ENCODE data around the gene TAB2.

The TAB2 gene

DNA sequence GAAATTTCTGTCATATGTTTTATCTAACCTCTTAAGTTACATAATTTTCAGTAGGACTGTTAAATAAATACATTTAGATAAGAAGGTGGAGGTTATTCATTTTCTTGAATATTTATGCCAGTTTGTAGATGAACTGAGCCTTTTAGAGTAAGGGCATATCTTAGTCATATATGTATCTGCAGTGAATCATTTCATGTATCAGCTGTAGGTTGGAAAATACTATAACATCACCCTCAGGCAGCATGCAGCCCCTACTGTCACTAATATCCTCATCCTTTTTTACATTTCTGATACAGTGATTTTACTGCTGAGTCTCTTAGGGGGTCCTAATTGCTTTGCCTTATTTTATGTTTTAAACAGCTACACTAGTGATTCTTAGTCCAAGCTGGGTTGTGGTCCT lies 63.0 kb downstream of the TAB2 start:
- no peak for DNase-seq

DNA sequence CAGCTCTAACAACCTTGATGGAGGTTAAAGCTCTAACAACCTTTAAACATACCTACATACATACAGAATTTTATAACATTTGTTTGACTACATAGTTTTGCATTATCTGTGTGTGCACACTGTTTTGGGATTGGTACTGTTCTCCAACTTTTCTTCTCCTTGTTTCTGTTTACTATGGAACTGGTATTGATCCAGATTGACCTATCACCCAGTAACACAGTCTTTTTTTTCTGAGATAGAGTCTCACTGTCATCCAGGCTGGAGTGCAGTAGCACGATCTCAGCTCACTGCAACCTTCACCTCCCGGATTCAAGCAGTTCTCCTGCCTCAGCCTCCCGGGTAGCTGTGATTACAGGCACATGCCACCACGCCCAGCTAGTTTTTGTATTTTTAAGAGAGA lies 65.9 kb downstream of the TAB2 start:
- DNase-seq, result no peak

DNA sequence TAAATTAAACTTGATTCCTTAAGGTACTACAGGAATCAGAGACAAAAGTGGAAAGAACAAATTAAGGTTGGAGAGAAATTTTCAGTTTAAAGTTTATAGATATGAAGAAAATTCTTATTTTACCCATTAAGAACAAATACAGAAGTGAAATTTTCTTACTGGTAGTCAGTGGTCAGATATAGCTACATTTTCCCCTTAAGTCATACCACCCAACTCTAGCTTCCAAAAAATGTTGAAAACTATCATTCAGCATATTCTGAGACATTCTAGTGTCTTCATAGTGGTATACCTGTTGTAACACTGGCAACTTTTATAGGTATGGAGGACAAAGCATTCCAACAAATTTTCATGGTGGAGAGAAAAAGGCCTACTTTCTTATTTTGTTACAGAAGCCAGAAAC lies 67.0 kb downstream of the TAB2 start:
- no peak for DNase-seq

DNA sequence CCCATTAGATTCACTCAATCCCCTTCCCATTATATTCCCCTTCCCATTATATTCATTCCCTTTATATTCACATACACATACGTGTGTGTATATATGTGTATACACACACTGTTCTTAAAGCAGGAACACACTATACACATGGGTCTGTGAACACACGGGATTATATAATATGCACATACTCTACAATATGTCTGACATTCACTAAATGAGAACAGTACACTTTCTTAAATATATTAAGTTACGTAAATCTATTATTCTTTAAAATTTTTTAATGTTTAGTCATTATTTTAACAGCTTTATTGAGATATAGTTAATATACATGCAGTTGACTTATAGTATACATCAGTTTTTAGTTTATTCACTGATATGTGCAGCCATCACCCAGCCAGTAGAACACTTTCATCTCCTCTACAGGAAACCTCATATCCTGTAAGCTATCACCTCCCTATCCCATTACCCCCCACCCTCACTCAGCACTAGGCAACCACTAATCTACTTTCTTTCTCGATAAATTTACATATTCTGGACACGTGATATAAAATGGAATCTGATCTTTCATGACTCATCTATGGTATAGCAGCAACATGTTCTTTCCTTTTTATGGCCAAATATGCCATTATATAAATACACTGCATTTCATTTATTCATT lies 68.6 kb downstream of the TAB2 start:
- no peak for DNase-seq

DNA sequence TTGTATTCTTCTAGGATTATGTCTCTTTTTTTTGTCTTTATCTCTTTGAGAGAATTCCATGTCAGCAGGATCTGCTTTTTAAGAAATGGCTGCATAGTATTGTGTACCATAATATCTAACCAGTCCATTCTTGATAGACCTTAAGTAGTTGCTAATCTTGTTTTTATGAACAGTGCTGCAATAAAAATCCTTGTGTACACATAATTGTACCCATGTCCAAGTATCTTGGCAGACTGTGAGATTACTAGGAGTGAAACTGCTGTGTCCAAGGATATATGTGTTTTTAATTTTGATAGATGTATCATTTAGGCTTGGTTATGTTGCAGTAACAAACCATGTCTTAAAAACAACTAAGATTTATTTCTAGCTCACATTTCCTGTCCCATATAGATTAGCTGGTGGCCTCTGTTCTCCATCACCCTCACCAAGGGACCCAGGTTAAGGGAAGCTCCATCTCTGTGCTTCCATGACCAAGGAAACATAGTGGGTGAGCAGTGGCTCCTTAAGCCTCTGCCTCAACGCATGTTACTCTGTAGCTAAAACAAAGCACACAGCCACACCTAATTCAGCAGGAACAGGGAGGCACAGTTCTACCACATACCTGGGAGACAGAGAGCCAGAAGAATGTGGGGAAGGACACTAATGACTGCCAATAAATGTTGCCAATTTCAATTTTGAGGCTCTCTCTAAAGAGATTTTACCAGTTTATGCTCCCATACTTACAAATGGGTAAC lies 70.4 kb downstream of the TAB2 start:
- no peak for DNase-seq

DNA sequence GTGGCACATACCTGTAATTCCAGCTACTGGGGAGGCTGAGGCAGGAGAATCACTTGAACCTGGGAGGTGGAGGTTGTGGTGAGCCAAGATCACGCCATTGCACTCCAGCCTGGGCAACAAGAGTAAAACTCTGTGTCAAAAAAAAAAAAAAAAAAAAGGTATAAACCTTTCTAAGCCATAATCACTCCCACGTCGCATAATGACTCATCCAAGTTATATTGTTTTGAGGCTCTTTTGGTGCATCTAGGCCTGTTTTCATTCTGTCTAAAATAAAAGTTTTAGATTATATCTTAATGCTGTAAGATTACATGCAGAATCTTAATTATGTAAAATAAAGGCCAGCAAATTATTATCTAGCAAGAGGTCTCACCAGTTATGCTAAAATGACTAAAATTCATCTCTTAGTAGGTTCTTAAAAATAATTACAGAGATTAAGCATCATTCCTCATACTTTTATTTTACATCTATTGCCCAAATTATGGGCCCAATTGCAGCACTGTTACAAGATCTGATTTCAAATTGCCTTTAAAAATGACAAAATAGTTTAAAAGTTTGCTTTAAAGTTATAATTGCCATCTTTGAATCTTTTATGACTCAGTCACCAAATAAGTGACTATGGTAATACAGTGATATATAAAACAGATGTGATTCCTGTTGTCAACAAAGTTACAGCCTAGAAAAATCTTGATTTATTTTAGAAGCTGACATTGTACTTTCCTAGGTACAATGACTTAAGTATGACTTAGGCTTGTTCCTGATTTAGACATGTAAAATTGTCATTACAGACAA lies 72.2 kb downstream of the TAB2 start:
- no peak for DNase-seq

DNA sequence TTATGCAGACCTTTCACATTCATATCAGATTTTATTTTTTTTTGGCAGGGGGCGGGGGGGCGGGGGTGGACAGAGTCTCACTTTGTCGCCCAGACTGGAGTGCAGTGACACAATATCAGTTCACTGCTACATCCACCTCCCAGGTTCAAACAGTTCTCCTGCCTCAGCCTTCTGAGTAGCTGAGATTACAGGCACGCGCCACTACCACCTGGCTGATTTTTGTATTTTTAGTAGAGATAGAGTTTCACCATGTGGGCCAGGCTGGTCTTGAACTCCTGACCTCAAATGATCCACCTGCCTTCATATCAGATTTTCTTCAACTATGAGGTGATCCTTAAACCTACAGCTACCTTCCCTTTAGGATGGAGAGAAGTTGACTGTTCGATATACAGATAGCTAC lies 74.6 kb downstream of the TAB2 start:
- DNase-seq, result no peak

DNA sequence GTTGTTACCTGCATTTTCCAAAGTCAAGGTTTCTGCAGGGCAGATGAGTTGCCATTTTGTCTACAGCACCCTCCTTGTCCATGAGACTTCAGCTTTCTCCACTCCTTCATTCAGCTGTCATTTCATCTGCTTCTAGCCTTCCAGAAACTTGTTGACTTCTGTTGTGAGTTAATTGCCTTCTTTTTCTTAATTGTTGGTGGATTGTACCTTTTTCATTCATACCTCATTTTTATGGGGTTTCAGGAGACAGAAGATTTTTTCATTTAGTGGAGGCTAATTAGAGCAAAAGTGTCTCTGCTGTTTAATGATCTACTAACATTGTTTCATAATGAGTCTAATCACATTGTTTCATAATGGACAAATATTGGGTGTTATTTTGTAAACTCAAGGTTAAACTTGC lies 75.0 kb downstream of the TAB2 start:
- no peak for DNase-seq

DNA sequence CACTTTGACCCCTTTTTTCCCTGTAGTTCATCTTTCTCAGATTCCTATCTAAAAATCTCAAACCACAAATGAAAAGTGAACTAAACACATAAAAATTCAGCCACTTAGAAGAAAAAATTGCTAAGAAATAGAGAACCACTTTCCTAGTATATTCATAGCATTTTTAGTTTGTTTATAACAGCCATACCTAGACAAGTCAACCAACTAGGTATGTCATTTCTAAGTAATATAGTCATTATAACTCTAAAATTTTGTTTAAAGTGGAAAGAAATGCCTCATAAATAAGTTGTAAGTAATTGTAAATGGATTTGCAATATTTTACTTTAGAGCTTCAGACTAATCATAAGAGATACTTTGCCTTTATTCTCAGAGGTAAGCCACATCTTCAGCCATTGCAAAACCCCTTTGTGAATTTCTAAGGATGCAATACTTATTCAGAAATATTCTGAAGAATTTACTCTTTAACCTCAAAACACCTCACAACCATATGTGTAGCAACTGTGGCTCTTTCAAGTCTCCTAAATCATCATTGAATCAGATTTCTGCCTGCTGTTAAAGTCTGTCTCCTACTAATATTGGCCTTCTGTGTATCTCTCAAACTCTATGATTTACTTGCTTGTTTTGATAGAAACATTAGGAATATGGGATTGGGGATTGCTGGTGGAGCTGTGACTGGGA lies 75.6 kb downstream of the TAB2 start:
- DNase-seq, result no peak

DNA sequence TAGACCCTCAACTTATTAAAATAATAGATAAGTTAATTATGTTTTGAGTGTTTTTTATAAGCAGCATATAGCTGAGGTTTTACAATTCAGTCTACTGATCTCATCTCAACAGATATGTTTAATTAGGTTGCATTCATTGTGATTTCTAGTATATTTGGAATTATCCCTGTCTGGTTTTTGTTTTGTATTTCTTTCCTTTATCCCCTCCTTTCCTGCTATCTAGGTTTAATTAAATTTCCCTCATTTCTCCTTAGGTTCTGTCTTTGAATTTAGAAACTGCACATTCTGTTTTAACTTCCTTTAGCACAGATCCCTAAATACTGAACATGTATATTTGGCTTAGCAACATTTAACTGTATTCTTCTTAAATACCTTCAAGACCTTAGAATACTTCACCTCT lies 77.7 kb downstream of the TAB2 start:
- no peak for DNase-seq

DNA sequence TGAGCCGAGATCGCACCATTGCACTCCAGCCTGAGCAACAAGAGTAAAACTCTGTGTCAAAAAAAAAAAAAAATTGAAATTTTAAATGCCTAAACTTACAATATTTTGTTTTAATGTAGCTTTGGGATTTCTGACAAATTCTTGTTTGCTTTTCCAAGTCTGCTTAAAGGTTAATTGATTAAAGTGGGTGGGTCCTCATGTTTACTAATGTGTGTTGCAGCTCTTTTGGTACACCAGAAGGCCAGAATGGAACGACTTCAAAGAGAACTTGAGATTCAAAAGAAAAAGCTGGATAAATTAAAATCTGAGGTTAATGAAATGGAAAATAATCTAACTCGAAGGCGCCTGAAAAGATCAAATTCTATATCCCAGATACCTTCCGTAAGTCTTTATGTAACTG lies 79.9 kb downstream of the TAB2 start:
- DNase-seq, result no peak

DNA sequence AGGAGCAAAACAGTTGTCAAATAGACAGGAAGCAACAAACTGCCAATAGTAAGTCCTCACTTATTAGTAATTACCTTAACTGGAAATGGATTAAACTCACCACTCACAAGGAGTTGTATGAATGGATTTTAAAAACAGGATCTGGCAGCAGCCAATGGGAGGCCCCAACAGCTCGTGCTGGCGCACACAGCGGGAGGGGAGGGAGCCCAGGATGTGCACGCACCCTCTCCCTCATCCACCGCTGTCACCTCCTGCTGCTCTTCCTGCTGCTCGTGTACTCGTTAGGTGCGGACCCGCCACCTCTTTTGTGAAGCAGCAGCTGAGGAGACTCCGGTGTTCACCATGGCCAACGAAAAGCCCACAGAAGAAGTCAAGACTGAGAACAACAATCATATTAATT lies 82.5 kb downstream of the TAB2 start, which contains the start of gene SUMO4:
Gene SUMO4, plus strand, starts transcription at position 213 of the 400 bp plus-strand sequence. Its CDS starts 130 bp downstream, at position 343.
- DNase-seq, result no peak

DNA sequence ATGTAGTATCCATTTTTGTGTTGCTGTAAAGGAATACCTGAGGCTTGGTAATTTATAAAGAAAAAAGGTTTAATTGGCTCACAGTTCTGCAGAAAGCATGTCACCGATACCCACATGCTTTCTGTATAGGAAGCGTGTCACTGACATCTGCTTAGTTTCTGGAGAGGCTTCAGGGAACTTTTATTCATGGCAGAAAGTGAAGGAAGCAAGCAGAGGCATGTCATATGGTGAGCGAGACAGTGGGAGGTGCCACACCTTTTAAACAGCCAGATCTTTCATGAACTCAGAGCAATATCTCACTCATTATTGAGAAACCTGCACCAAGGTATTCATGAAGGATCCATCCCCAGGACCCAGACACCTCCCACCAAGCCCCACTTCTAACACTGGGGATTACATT lies 86.0 kb downstream of the TAB2 start:
- no peak for DNase-seq

DNA sequence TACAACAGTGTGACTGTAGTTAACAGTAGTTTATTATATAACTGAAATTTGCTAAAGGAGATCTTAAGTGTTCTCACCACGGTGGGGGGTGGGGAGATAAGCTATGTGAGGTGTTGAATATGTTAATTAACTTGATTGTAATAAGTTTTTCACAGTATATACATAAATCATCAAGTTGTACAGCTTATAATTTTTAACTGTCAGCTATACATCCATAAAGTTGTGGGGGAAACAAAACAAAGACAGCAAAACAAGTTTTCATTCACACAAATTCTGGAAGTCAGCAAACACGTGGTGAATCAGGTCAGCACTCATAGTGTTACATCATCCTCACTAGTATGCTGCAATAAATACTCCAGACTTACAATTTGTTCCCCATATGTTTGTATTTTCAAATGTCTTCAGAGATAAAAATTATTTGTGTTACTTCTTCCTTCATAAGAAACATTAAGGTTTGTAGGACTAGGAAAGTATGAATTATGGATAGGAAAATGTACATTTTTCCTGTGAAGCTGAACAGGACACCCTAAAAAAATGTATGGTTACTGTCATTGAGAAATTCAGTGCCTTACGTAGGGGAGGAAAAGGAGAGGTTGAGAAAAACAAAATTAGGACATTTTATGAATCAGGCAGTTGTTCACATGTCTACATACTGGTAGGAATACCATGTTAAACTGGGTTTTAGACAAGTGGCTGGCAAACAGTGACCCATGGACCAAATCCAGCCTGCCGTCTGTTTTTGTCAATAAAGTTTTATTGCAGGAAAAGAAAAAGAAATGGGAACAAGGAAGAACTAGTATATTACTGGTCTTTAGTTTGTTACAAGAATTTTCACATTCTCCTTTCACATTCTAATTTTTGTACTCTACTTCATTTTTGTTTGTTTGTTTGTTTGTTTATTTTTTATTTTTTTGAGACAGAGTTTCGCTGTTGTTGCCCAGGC lies 88.6 kb downstream of the TAB2 start:
- DNase-seq, result no peak

DNA sequence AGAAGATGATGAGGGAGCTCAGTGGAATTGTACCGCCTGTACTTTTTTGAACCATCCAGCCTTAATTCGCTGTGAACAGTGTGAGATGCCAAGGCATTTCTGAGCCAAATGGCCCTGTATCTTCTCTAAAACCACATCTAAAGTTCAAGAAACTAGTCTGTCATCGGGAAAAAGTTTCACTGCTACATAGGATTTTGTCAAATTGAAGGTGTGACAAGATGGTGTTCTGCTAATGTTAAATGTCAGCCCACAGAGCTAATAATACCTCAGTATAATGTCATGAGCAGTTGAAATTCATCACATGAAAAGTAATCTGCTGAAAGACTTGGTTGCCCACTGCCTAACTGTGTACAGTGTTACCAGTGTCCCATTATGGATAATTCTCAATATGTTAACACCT lies 92.1 kb downstream of the TAB2 start:
- no peak for DNase-seq

DNA sequence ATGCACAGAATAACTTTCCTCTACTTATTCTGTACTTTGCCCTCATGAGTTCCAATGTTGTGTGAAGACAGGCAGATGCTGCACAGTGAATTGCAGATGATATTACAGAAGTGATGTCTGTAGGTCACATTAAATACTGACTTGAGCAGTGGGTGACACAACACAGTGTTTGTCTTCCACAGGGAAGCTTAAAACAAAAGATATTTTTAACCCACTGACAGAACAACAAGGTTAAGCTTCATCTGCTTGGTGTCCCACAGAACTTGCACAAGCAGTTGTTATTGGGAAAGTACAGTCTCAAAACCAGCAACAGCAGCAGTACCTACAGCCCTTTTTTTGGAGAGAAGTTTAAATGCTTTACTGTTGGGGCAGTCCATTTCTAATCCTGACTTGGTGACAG lies 93.0 kb downstream of the TAB2 start:
- no peak for DNase-seq

DNA sequence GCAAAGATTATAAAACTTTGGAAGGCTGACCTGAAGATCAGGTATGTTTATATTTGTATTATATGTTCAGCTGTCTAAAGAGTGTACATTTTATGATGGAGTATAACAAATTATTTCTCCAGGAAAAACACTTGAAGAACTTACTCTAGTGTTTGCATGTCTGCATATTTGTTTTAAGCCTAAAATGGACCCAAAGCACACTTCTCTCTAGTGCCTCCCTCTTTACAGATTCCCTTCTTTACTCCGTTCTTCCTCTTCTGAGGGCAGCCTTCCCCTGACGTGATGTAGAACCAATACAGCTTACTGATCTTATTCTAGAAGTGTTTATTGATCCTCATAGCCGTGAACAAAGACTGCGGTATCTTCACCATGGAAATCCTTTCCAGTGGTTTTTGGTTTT lies 96.5 kb downstream of the TAB2 start:
- no peak for DNase-seq

DNA sequence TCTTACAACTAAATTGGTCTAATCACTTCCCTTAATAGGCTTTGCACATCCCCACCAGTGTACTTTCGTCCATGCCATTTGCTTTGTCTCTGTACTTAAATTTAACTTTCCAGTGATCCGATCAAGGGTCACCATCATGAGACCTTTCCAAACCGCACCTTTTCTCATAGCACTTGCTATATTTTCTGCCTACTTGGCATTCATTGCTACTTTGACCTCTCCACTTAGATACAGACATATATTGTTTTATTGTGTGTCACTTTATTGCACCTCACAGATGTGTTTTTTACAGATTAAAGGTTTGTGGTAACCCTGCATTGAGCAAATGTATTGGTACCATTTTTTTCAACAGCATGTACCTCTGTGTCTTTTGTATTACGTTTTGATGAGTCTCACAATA lies 97.3 kb downstream of the TAB2 start:
- DNase-seq, result no peak

DNA sequence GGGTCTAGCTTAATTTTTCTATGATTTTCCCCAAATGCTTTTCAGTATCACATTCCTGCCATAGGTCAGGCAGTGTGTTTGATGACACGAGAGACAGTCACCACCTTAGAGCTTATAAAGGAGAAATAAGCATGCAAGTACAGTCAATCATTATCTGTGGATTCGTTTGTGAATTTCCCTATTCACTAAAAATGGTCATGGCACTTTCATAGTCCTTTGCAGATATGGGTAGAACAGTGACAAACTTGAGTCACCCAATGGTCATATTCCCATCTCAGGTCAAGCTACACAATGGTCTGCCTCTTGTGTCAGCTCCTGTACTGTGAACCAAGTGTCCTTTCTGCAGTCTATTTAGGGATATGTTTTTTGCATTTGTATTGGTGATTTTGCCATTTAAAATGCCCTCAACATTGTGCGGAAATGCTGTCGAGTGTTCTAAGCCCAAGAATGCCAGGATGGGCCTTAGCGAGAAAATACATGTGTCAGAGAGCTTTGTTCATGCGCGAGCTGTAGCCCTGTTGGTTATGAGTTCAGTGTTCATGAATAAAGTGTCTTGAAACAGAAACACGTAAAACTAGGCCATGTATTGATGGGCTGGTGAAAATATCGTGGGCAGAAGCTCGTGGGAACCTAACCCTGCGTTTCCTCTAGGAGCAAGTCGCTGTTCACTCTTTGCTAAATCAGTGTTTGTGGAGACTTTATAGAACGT lies 102.3 kb downstream of the TAB2 start:
- DNase-seq, result no peak

DNA sequence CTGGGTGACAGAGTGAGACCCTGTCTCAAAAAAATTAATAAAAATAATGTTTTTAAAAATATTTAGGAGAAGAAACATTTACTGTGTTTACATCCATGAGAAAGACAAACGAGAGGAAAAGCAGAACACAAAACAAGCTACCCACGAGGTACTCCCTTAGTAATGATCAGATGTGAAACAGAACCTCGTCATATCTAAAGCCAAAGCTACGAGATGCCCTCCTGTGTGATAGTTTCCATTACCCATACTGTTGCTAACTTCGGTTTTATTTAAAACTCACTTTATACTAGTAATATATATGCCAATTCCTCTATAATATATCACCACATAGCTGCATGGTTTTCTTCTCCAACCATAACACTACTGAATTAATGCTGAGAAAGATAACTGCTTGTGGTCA lies 103.6 kb downstream of the TAB2 start:
- no peak for DNase-seq

DNA sequence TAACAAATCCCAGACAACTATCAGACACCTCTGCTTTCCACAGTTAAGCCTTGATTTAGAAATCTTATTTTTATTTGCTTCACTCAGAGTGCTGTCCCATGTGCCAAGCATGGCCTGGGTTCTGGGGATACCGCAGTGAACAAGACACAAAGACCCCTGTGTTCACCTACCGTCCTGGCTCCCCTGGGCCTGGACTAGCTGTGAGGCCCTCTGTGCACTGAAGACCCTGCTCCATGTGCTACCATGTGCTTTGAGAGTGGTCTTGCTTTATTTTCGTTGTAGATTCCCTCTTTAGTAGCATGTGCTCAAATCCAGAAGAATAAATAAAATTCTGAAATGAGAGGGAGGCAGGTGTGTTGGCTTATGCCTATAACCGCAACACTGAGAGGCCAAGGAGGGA lies 105.1 kb downstream of the TAB2 start:
- no peak for DNase-seq
